ENCODE data around the gene HMGB2. TPM values are rescaled to one million over a fixed set of nuclear protein-coding genes. Genes with fewer than 3 reads are reported as not detected.

HMGB2 gene
- total RNA-seq, 1 experiment from 2014 or later: 278 TPM

DNA sequence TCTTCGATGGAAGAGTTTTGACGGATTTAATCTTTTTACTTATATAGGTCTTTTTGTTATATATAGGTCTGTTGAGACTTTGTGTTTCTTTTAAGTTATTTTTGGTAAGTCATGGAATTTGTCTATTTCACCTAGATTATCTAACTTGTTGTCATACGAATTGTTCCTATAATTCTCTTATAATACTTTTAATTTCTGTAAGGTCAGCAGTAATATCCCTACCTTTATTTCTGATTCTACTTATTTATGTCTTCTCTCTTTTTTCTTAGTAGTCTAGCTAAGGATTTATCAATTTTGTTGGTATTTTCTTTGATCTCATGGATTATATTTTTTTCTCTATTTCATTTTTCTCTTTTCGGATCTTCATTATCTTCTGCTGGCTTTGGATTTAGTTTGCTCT lies 48.2 kb upstream of the HMGB2 start:
- no peak overlapping the region for H4K5ac ChIP-seq (ENCODE audit: insufficient read length, low read depth, low read length)
- no peak overlapping the region for H3K9ac ChIP-seq (ENCODE audit: extremely low read depth, insufficient read length, low read length)
- H3K23ac ChIP-seq (ENCODE audit: insufficient read length, low read depth, low read length): no peak overlapping the region
- H2BK15ac ChIP-seq (ENCODE audit: low read depth, low read length): no peak overlapping the region
- peaks cover 18 to 24% of the 10 kb centered on the region in 2 experiments for H3K4me1 Mint-ChIP-seq
- H3K27ac ChIP-seq (ENCODE audit: insufficient read length, low read depth, low read length): no peak overlapping the region
- H2BK12ac ChIP-seq (ENCODE audit: insufficient read length, low read depth, low read length): no peak overlapping the region
- no peak overlapping the region for H2BK20ac ChIP-seq (ENCODE audit: low read depth, low read length, poor library complexity, severe bottlenecking)
- H4K91ac ChIP-seq (ENCODE audit: insufficient read length, low read depth, low read length): no peak overlapping the region
- no peaks in the 10 kb centered on the region for H4K20me1 ChIP-seq (ENCODE audit: control insufficient read depth, insufficient read depth, insufficient read length)
- H4K8ac ChIP-seq (replicated peaks; ENCODE audit: insufficient read length, low read depth, low read length): no peak overlapping the region
- H3K79me1 ChIP-seq (ENCODE audit: insufficient read depth, low read depth, low read length, poor library complexity, severe bottlenecking): no peaks in the 10 kb centered on the region
- no peak overlapping the region for H3K56ac ChIP-seq (ENCODE audit: insufficient read length, low read depth, low read length)
- no peak overlapping the region for H3T11ph ChIP-seq (ENCODE audit: low read length)
- H3K4ac ChIP-seq (ENCODE audit: low read depth, low read length): no peak overlapping the region
- H3K4me3 Mint-ChIP-seq: no peak overlapping the region
- no peaks in the 10 kb centered on the region for H3K27me3 Mint-ChIP-seq (ENCODE audit: low read depth)
- H3K27ac Mint-ChIP-seq: no peak overlapping the region
- H3K79me2 ChIP-seq (ENCODE audit: insufficient read depth, low read length): no peaks in the 10 kb centered on the region
- no peak overlapping the region for H2AFZ ChIP-seq (ENCODE audit: low read length)
- H3K18ac ChIP-seq (ENCODE audit: insufficient read length, low read depth, low read length): no peak overlapping the region
- no peak overlapping the region for H3K14ac ChIP-seq (ENCODE audit: insufficient read depth, low read length)
- no peaks in the 10 kb centered on the region for H3K27me3 ChIP-seq (ENCODE audit: insufficient read depth, low read length)
- DNase-seq: no peak
- WGBS (ENCODE audit: extremely low coverage, insufficient read length, low lambda C conversion rate): no CpG with 5 or more reads among the region's 4 CpGs
- H3K23me2 ChIP-seq (ENCODE audit: insufficient read length, low read depth, low read length, poor library complexity, severe bottlenecking): no peaks in the 10 kb centered on the region
- no peak overlapping the region for H2BK120ac ChIP-seq (ENCODE audit: low read depth, low read length, poor library complexity, severe bottlenecking)
- H3K4me1 ChIP-seq (ENCODE audit: insufficient read depth, low read length): no peaks in the 10 kb centered on the region
- H3K36me3 Mint-ChIP-seq (ENCODE audit: insufficient read depth in 1 of 3, low read depth in 3 of 3): no peaks in the 10 kb centered on the region; a peak in 2 of 7 replicates
- H2BK5ac ChIP-seq (ENCODE audit: insufficient read length, low read length): no peak overlapping the region
- no peak overlapping the region for H3K4me2 ChIP-seq (ENCODE audit: insufficient read depth, insufficient read length, low read length)
- TF ChIP-seq, protein P1, sequence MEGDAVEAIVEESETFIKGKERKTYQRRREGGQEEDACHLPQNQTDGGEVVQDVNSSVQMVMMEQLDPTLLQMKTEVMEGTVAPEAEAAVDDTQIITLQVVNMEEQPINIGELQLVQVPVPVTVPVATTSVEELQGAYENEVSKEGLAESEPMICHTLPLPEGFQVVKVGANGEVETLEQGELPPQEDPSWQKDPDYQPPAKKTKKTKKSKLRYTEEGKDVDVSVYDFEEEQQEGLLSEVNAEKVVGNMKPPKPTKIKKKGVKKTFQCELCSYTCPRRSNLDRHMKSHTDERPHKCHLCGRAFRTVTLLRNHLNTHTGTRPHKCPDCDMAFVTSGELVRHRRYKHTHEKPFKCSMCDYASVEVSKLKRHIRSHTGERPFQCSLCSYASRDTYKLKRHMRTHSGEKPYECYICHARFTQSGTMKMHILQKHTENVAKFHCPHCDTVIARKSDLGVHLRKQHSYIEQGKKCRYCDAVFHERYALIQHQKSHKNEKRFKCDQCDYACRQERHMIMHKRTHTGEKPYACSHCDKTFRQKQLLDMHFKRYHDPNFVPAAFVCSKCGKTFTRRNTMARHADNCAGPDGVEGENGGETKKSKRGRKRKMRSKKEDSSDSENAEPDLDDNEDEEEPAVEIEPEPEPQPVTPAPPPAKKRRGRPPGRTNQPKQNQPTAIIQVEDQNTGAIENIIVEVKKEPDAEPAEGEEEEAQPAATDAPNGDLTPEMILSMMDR (conservative IDR thresholded peaks at IDR 0.05): no peak
- H2AK5ac ChIP-seq (ENCODE audit: insufficient read length, low read length): no peak overlapping the region
- no peaks in the 10 kb centered on the region for H3K9me3 ChIP-seq (ENCODE audit: control insufficient read depth, low read depth, low read length)
- H3K9me3 Mint-ChIP-seq: no peaks in the 10 kb centered on the region

Data from H9 (cell line).